H1 (cell line): Measurements from ENCODE around the gene DAO. TPM values are rescaled to one million over a fixed set of nuclear protein-coding genes. Genes with fewer than 3 reads are reported as not detected.

Source experiments
- CTCF ChIA-PET: fragments of 300-600 bp; sonication (Branson Sonifier 250); formaldehyde crosslinking; loops from one replicate; lab custom pipeline; 2021; ENCODE audit not compliant: partially characterized antibody; lab: Charles Lee
- POLR2A ChIA-PET: fragments of 300-600 bp; sonication (Branson Sonifier 250); formaldehyde crosslinking; loops from one replicate; lab custom pipeline; 2021; ENCODE audit warnings: inconsistent platforms; ENCODE audit not compliant: partially characterized antibody; lab: Charles Lee
- DNase-seq, 2 experiments: peaks; one replicate each; pipeline versions ENCODE4 v3.0.0 to v3.0.0-alpha.2; 2010 to 2022; ENCODE audit warnings: low spot score in 2 of 2, low read depth in 1 of 2, mixed read lengths in 1 of 2
- FAIRE-seq: peaks from 2 replicates; lab custom pipeline; 2011; peaks lifted over from hg19 to GRCh38; lab: Jason Lieb, UNC
- H2AFZ ChIP-seq: 2 replicates; pipeline ENCODE4 v1.8.1; 2012; ENCODE audit warnings: low read length, inconsistent platforms
- H2AK5ac ChIP-seq: 2 replicates; pipeline ENCODE4 v1.6.1; 2013; ENCODE audit warnings: low read depth, low read length
- H2BK120ac ChIP-seq: replicated peaks from 2 replicates; pipeline ENCODE3; 2013; ENCODE audit warnings: low read depth, low read length, inconsistent platforms
- H2BK12ac ChIP-seq: 2 replicates; pipeline ENCODE4 v1.6.1; 2013; ENCODE audit warnings: low read depth, low read length
- H2BK15ac ChIP-seq: 2 replicates; pipeline ENCODE4 v1.6.1; 2013; ENCODE audit warnings: low read length
- H2BK20ac ChIP-seq: 2 replicates; pipeline ENCODE4 v1.6.1; 2013; ENCODE audit warnings: low read length
- H2BK5ac ChIP-seq: 2 replicates; pipeline ENCODE4 v1.6.1; 2013; ENCODE audit warnings: low read depth, low read length
- H3K14ac ChIP-seq: 2 replicates; pipeline ENCODE4 v1.6.1; 2013; ENCODE audit warnings: inconsistent platforms; ENCODE audit not compliant: insufficient read length
- H3K18ac ChIP-seq: 2 replicates; pipeline ENCODE4 v1.6.1; 2013; ENCODE audit warnings: low read length; ENCODE audit errors: extremely low read depth
- H3K23ac ChIP-seq: 2 replicates; pipeline ENCODE4 v1.6.1; 2013; ENCODE audit warnings: inconsistent platforms; ENCODE audit not compliant: insufficient read length
- H3K23me2 ChIP-seq: 2 replicates; pipeline ENCODE4 v1.6.1; 2013; ENCODE audit warnings: low read depth, low read length
- H3K27ac ChIP-seq: 2 replicates; pipeline ENCODE4 v1.6.1; 2011; ENCODE audit warnings: low read depth, low read length, inconsistent platforms
- H3K27me3 ChIP-seq, 4 experiments: replicated peaks in 1 of 4; 1 replicate in 1 of 4; 2 replicates in 3 of 4; pipeline versions ENCODE4 v1.6.1 to v1.8.1; 2011 to 2013; ENCODE audit warnings: low read length in 3 of 4, mild to moderate bottlenecking in 3 of 4, inconsistent platforms in 2 of 4, mixed read lengths in 2 of 4, moderate library complexity in 1 of 4; ENCODE audit not compliant: control insufficient read depth in 3 of 4, insufficient read depth in 3 of 4; ENCODE audit errors: extremely low read depth in 1 of 4
- H3K36me3 ChIP-seq, 4 experiments: 2 replicates each; pipeline versions ENCODE4 v1.6.1 to v1.8.1; 2011 to 2013; ENCODE audit warnings: mild to moderate bottlenecking in 4 of 4, low read length in 3 of 4, moderate library complexity in 2 of 4, control low read depth in 1 of 4, inconsistent platforms in 1 of 4; ENCODE audit not compliant: insufficient read depth in 4 of 4, control insufficient read depth in 2 of 4
- H3K4ac ChIP-seq: replicated peaks from 2 replicates; pipeline ENCODE3; 2013; ENCODE audit warnings: low read length, low read depth, mixed read lengths, inconsistent platforms; ENCODE audit not compliant: insufficient read length
- H3K4me1 ChIP-seq, 4 experiments: replicated peaks in 1 of 4; 1 replicate in 1 of 4; 2 replicates in 3 of 4; pipeline versions ENCODE4 v1.6.1 to v1.8.1; 2011 to 2013; ENCODE audit warnings: low read length in 3 of 4, inconsistent platforms in 2 of 4, mixed read lengths in 1 of 4; ENCODE audit not compliant: insufficient read depth in 4 of 4, control insufficient read depth in 3 of 4
- H3K4me2 ChIP-seq, 2 experiments: 2 replicates each; pipeline versions ENCODE4 v1.6.1 to v1.8.1; 2011 to 2013; ENCODE audit warnings: low read depth in 2 of 2, low read length in 2 of 2, control low read depth in 1 of 2, inconsistent platforms in 1 of 2, mild to moderate bottlenecking in 1 of 2; ENCODE audit not compliant: insufficient read depth in 1 of 2
- H3K4me3 ChIP-seq, 4 experiments: fragments of 200-600, 300-600 bp in 1 of 4; sonication (generic), shearing (Covaris generic), sonication (Bioruptor Twin) in 1 of 4; 2 replicates each; pipeline versions ENCODE4 v1.5.1 to v1.8.1; 2011 to 2016; ENCODE audit warnings: low read length in 4 of 4, low read depth in 3 of 4, control low read depth in 2 of 4, inconsistent platforms in 2 of 4, mild to moderate bottlenecking in 2 of 4, mixed read lengths in 1 of 4, moderate library complexity in 1 of 4; ENCODE audit not compliant: insufficient read depth in 2 of 4; ENCODE audit errors: extremely low read depth in 1 of 4
- H3K56ac ChIP-seq: replicated peaks from 2 replicates; pipeline ENCODE3; 2013; ENCODE audit warnings: low read depth, mild to moderate bottlenecking, mixed read lengths, low read length, inconsistent platforms; ENCODE audit not compliant: insufficient read length
- H3K79me1 ChIP-seq: 2 replicates; pipeline ENCODE4 v1.6.1; 2013; ENCODE audit warnings: low read depth, low read length, control low read depth
- H3K79me2 ChIP-seq, 2 experiments: 2 replicates each; pipeline versions ENCODE4 v1.6.1 to v1.8.1; 2012 to 2013; ENCODE audit warnings: low read length in 2 of 2, mild to moderate bottlenecking in 2 of 2, inconsistent platforms in 1 of 2; ENCODE audit not compliant: insufficient read depth in 2 of 2, control insufficient read depth in 1 of 2
- H3K9ac ChIP-seq, 4 experiments: replicated peaks in 1 of 4; 1 replicate in 1 of 4; 2 replicates in 3 of 4; pipeline versions ENCODE4 v1.6.1 to v1.8.1; 2011 to 2013; ENCODE audit warnings: low read depth in 3 of 4, low read length in 3 of 4, control low read depth in 2 of 4, mild to moderate bottlenecking in 2 of 4, moderate library complexity in 2 of 4, inconsistent platforms in 1 of 4; ENCODE audit errors: extremely low read depth in 1 of 4
- H3K9me3 ChIP-seq, 2 experiments: 2 replicates each; pipeline versions ENCODE4 v1.6.1 to v1.8.1; 2012 to 2013; ENCODE audit warnings: mild to moderate bottlenecking in 2 of 2, moderate library complexity in 2 of 2, control low read depth in 1 of 2, inconsistent platforms in 1 of 2, low read depth in 1 of 2, low read length in 1 of 2, mixed read lengths in 1 of 2; ENCODE audit not compliant: insufficient read depth in 2 of 2
- H4K20me1 ChIP-seq, 2 experiments: replicated peaks in 1 of 2; 2 replicates each; pipeline versions ENCODE3 to v1.8.1; 2011 to 2013; ENCODE audit warnings: inconsistent platforms in 2 of 2, low read length in 2 of 2, mild to moderate bottlenecking in 1 of 2; ENCODE audit not compliant: insufficient read depth in 2 of 2, control insufficient read depth in 1 of 2
- H4K5ac ChIP-seq: 2 replicates; pipeline ENCODE4 v1.6.1; 2013; ENCODE audit warnings: low read length, low read depth, mixed read lengths, inconsistent platforms; ENCODE audit not compliant: insufficient read length
- H4K8ac ChIP-seq: 2 replicates; pipeline ENCODE4 v1.8.0; 2013; ENCODE audit warnings: mild to moderate bottlenecking, moderate library complexity, low read length, inconsistent platforms; ENCODE audit not compliant: insufficient read depth; ENCODE audit errors: extremely low read depth
- H4K91ac ChIP-seq: replicated peaks from 2 replicates; pipeline ENCODE3; 2013; ENCODE audit warnings: low read length, mixed read lengths, inconsistent platforms; ENCODE audit not compliant: insufficient read length
- BRCA1 ChIP-seq: IDR thresholded peaks from 2 replicates; pipeline ENCODE4 v1.6.1; 2012; ENCODE audit warnings: low read depth, low read length, improper control_type of control experiment
- CREB1 ChIP-seq: IDR thresholded peaks from 2 replicates; pipeline ENCODE4 v1.6.1; 2012; ENCODE audit warnings: inconsistent platforms
- SIN3A ChIP-seq, 2 experiments: IDR thresholded peaks in 1 of 2; conservative IDR thresholded peaks in 1 of 2; 2 replicates each; pipeline ENCODE4 v1.6.1; 2011 to 2012; ENCODE audit warnings: low read length in 2 of 2, improper control_type of control experiment in 1 of 2, low read depth in 1 of 2, mild to moderate bottlenecking in 1 of 2
- TAF1 ChIP-seq: IDR thresholded peaks from 2 replicates; pipeline ENCODE4 v1.6.1; 2011; ENCODE audit warnings: mild to moderate bottlenecking, low read depth, low read length
- TCF12 ChIP-seq: IDR thresholded peaks from 2 replicates; pipeline ENCODE4 v1.6.1; 2011; ENCODE audit warnings: low read depth, mild to moderate bottlenecking, low read length
- ZNF274 ChIP-seq: IDR thresholded peaks from 2 replicates; pipeline ENCODE4 v1.7.0; 2012; ENCODE audit warnings: low read length, borderline replicate concordance; ENCODE audit errors: extremely low read depth
- WGBS, 2 experiments: shearing (Covaris generic) in 1 of 2; methylation state at CpG; one replicate each; pipeline versions ENCODE4 v1.1.6 to v1.1.7; 2013 to 2015; ENCODE audit warnings: low lambda C conversion rate in 2 of 2, mixed read lengths in 2 of 2, inconsistent platforms in 1 of 2, low coverage in 1 of 2, missing lambda C conversion rate in 1 of 2; ENCODE audit not compliant: insufficient replicate concordance in 2 of 2, insufficient coverage in 1 of 2, insufficient read length in 1 of 2; ENCODE audit errors: extremely low coverage in 1 of 2, missing lambda C conversion rate in 1 of 2; 5-methylcytosine and 5-hydroxymethylcytosine counted together
- polyA plus RNA-seq, 7 experiments: library from polyadenylated mRNA; depleted of rRNA in 3 of 7; stranded (reverse) in 5 of 7; unstranded in 2 of 7; fragments of >200 nt in 5 of 7; fragments of 200-250 nt in 2 of 7; gene quantifications; 1 replicate in 5 of 7; 2 replicates in 1 of 7; 4 replicates in 1 of 7; pipeline versions ENCODE4 v1.2.1 to v1.2.3, GENCODE V29; 2011 to 2013; ENCODE audit warnings: missing spikeins in 2 of 7, mixed read lengths in 2 of 7
- total RNA-seq: library from RNA; stranded (reverse); fragmentation: NEBNext Ultra II Directional; extraction: Animal tissue kit (Norgen Biotek cat#: 25700); gene quantifications from 2 replicates; pipeline ENCODE4 v1.2.1, GENCODE V29; 2021
- TF ChIP-seq, protein P1 (sequence below): IDR thresholded peaks from 2 replicates; pipeline ENCODE4 v1.6.1; 2012; ENCODE audit warnings: inconsistent platforms

Gene DAO
- total and polyA plus RNA-seq, 2 of the 8 experiments (the other 6 are each of a cell fraction or from before 2014, with no cell fraction given): not detected

- H3K9me3 ChIP-seq: peaks cover 3 to 6% of the 10 kb centered on the region in 2 experiments; a peak in 2 of 4 replicates
- ChIA-PET CTCF (no interaction called here), POLR2A (no interaction called here)
- no peak overlapping the region for H3K56ac ChIP-seq
- H2BK12ac ChIP-seq: no peak overlapping the region
- H3K23me2 ChIP-seq: no peaks in the 10 kb centered on the region
- H3K36me3 ChIP-seq: no peaks in the 10 kb centered on the region
- no peak overlapping the region for H3K14ac ChIP-seq
- no peak overlapping the region for H2BK15ac ChIP-seq
- 85% methylated on average over 8 of the region's 8 CpGs; no CpG with 5 or more reads in 1 of the 2 experiments for WGBS, 2 experiments
- no peak overlapping the region for H2AK5ac ChIP-seq
- H3K4me2 ChIP-seq: no peak overlapping the region
- no peaks in the 10 kb centered on the region for H3K79me2 ChIP-seq
- no peaks in the 10 kb centered on the region for H3K79me1 ChIP-seq
- DNase-seq: no peak
- no peak overlapping the region for H4K8ac ChIP-seq
- FAIRE-seq: no peak
- H3K23ac ChIP-seq: no peak overlapping the region
- H3K4me3 ChIP-seq: no peak overlapping the region
- H3K18ac ChIP-seq: no peak overlapping the region
- peaks cover 0 to 4% (median 0%) of the 10 kb centered on the region in 4 experiments; a peak in 2 of 7 replicates for H3K4me1 ChIP-seq
- no peaks in the 10 kb centered on the region for H3K27me3 ChIP-seq
- no peak overlapping the region for H4K5ac ChIP-seq
- no peaks in the 10 kb centered on the region for H4K20me1 ChIP-seq
- H2BK5ac ChIP-seq: no peak overlapping the region
- no peak overlapping the region for H3K27ac ChIP-seq
- no peak overlapping the region for H4K91ac ChIP-seq
- H3K4ac ChIP-seq: no peak overlapping the region
- no peak overlapping the region for H2BK120ac ChIP-seq
- no peak for TF ChIP-seq TCF12
- TF ChIP-seq, protein P1, sequence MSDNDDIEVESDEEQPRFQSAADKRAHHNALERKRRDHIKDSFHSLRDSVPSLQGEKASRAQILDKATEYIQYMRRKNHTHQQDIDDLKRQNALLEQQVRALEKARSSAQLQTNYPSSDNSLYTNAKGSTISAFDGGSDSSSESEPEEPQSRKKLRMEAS: no peak
- no peak for TF ChIP-seq TAF1
- no peak for TF ChIP-seq ZNF274
- TF ChIP-seq SIN3A (conservative IDR thresholded peaks at IDR 0.05 in 1 of 2, IDR thresholded peaks at IDR 0.05 in 1 of 2; ENCODE audit: low read depth in 1 of 2, low read length in 2 of 2): no peak
- TF ChIP-seq CREB1: no peak
- TF ChIP-seq BRCA1: no peak
- no peak overlapping the region for H2BK20ac ChIP-seq
- H2AFZ ChIP-seq: no peak overlapping the region; the same call in 1 of the 2 replicates
- no peak overlapping the region for H3K9ac ChIP-seq
These were observed 48.8 kb downstream of the DAO start for GRCh38 chr12:108928695-108929094.
